HepG2 (cell line): Measurements from ENCODE around the gene TMEM238. TPM values are rescaled to one million over a fixed set of nuclear protein-coding genes. Genes with fewer than 3 reads are reported as not detected.
A peak's percentile ranks its signal among the peaks of the same experiment; 100 is the strongest.

Source experiments
- CEBPB ChIP-seq: IDR thresholded peaks from 2 replicates; pipeline ENCODE4 v1.6.1; 2011; ENCODE audit warnings: low read depth, low read length, improper control_type of control experiment, borderline replicate concordance
- DMAP1 ChIP-seq: IDR thresholded peaks from 2 replicates; pipeline ENCODE4 v1.6.1; 2016
- FLYWCH1 ChIP-seq: sonication (generic); formaldehyde crosslinking; IDR thresholded peaks from 2 replicates; pipeline ENCODE4 v1.8.1; 2023; ENCODE audit warnings: mild to moderate bottlenecking, missing genetic modification reagents
- HOXA3 ChIP-seq: sonication (generic); formaldehyde crosslinking; IDR thresholded peaks from 2 replicates; pipeline ENCODE4 v1.5.0; 2020; ENCODE audit warnings: missing genetic modification reagents
- HOXD1 ChIP-seq: sonication (generic); formaldehyde crosslinking; IDR thresholded peaks from 2 replicates; pipeline ENCODE4 v1.5.0; 2020; ENCODE audit warnings: missing genetic modification reagents
- KMT2B ChIP-seq: IDR thresholded peaks from 2 replicates; pipeline ENCODE4 v1.6.1; 2016; ENCODE audit warnings: missing genetic modification reagents, missing compliant biosample characterization
- MATR3 ChIP-seq: sonication (generic); formaldehyde crosslinking; IDR thresholded peaks from 2 replicates; pipeline ENCODE4 v1.4.0; 2020; ENCODE audit warnings: missing genetic modification reagents
- MIER2 ChIP-seq: IDR thresholded peaks from 2 replicates; pipeline ENCODE4 v1.6.1; 2016; ENCODE audit warnings: missing biosample characterization, missing genetic modification reagents
- SIN3A ChIP-seq: IDR thresholded peaks from 2 replicates; pipeline ENCODE4 v1.6.1; 2011; ENCODE audit warnings: low read depth, mild to moderate bottlenecking, control low read depth, low read length, borderline replicate concordance
- SPEN ChIP-seq: sonication (generic); formaldehyde crosslinking; IDR thresholded peaks from 2 replicates; pipeline ENCODE4 v1.5.1; 2020; ENCODE audit warnings: low read depth, mild to moderate bottlenecking, missing genetic modification reagents
- ZBTB38 ChIP-seq: sonication (generic); formaldehyde crosslinking; IDR thresholded peaks from 2 replicates; pipeline ENCODE4 v1.5.1; 2020; ENCODE audit warnings: mild to moderate bottlenecking, missing genetic modification reagents
- ZNF335 ChIP-seq: sonication (generic); formaldehyde crosslinking; IDR thresholded peaks from 2 replicates; pipeline ENCODE4 v1.4.0; 2020; ENCODE audit warnings: missing genetic modification reagents
- ZNF589 ChIP-seq: sonication (generic); formaldehyde crosslinking; conservative IDR thresholded peaks from 2 replicates; pipeline ENCODE4 v1.8.0; 2022; ENCODE audit warnings: mild to moderate bottlenecking, moderate library complexity, missing genetic modification reagents
- ZNF644 ChIP-seq: IDR thresholded peaks from 2 replicates; pipeline ENCODE4 v1.6.1; 2016; ENCODE audit warnings: low read depth
- ZNF773 ChIP-seq: sonication (generic); formaldehyde crosslinking; IDR thresholded peaks from 2 replicates; pipeline ENCODE4 v1.4.0; 2020; ENCODE audit warnings: missing genetic modification reagents, borderline replicate concordance
- ZNF850 ChIP-seq: sonication (generic); formaldehyde crosslinking; conservative IDR thresholded peaks from 2 replicates; pipeline ENCODE4 v1.9.0; 2021; ENCODE audit warnings: mild to moderate bottlenecking, missing genetic modification reagents
- ZSCAN22 ChIP-seq: sonication (generic); formaldehyde crosslinking; IDR thresholded peaks from 2 replicates; pipeline ENCODE4 v1.4.0; 2020; ENCODE audit warnings: mild to moderate bottlenecking, missing genetic modification reagents
- polyA plus RNA-seq, 8 experiments: library from polyadenylated mRNA; depleted of rRNA in 3 of 8; stranded (reverse) in 7 of 8; unstranded in 1 of 8; fragments of >200 nt; fragmentation: Illumina TruSeq in 4 of 8; extraction: Trizol in 4 of 8; gene quantifications; 2 replicates each; pipeline versions ENCODE4 v1.2.1 to v1.2.3, GENCODE V29; 2011 to 2016; ENCODE audit warnings: low read depth in 4 of 8, missing spikeins in 1 of 8, mixed read lengths in 1 of 8; ENCODE audit not compliant: insufficient read depth in 1 of 8
- total RNA-seq, 5 experiments: library from RNA; depleted of rRNA; stranded (reverse); fragments of >200 nt; fragmentation: Illumina TruSeq; extraction: Trizol; gene quantifications; 2 replicates each; pipeline ENCODE4 v1.2.3, GENCODE V29; 2016; ENCODE audit warnings: low read depth in 1 of 5
- TF ChIP-seq, protein P1 (sequence below): sonication (generic); formaldehyde crosslinking; IDR thresholded peaks from 2 replicates; pipeline ENCODE4 v1.8.1; 2023; ENCODE audit warnings: mild to moderate bottlenecking, missing genetic modification reagents
- TF ChIP-seq, protein P2 (sequence below): sonication (generic); formaldehyde crosslinking; IDR thresholded peaks from 2 replicates; pipeline ENCODE4 v1.4.0; 2020; ENCODE audit warnings: missing genetic modification reagents; ENCODE audit errors: not compliant biosample characterization
- TF ChIP-seq, protein P3 (sequence below): sonication (generic); formaldehyde crosslinking; IDR thresholded peaks from 2 replicates; pipeline ENCODE4 v1.4.0; 2020; ENCODE audit warnings: low read depth, mild to moderate bottlenecking, missing genetic modification reagents
- TF ChIP-seq, protein P4 (sequence below): IDR thresholded peaks from 2 replicates; pipeline ENCODE4 v1.6.1; 2016; ENCODE audit warnings: missing biosample characterization, missing genetic modification reagents, low read depth
- TF ChIP-seq, protein P5 (sequence below): sonication (generic); formaldehyde crosslinking; IDR thresholded peaks from 2 replicates; pipeline ENCODE4 v1.8.0; 2022; ENCODE audit warnings: missing genetic modification reagents, mild to moderate bottlenecking, moderate library complexity, borderline replicate concordance
- TF ChIP-seq, protein P6 (sequence below): sonication (generic); formaldehyde crosslinking; IDR thresholded peaks from 2 replicates; pipeline ENCODE4 v1.5.0; 2020; ENCODE audit warnings: mild to moderate bottlenecking, missing genetic modification reagents

The TMEM238 gene
- total and polyA plus RNA-seq, 2 of the 13 experiments (the other 11 are each of a cell fraction or from before 2014, with no cell fraction given), result not detected

DNA sequence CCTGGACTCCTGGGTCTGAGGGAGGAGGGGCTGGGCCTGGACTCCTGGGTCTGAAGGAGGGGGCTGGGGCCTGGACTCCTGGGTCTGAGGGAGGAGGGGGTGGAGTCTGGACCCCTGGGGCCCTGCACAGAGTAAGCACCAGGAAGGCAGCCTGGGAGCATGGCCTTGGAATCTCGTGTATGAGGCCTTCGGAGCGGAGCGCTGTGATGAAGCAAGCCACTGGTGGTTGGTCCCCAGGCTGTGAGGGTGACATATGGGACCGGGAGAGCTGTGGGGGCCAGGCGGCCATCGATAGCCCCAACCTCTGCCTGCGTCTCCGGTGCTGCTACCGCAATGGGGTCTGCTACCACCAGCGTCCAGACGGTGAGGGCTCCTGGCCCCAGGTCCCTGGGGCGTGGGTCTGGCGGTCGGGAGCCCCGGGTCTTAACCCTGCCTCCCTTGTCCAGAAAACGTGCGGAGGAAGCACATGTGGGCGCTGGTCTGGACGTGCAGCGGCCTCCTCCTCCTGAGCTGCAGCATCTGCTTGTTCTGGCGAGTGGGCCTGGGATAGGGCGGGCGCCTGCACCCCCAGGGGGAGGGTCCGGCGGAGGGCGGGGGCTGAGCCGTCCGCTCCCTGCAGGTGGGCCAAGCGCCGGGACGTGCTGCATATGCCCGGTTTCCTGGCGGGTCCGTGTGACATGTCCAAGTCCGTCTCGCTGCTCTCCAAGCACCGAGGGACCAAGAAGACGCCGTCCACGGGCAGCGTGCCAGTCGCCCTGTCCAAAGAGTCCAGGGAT, 6.5 kb downstream of the TMEM238 start (continued):
- TF ChIP-seq MATR3 (CRISPR knock-in tag) (no peak), ZNF773 (CRISPR knock-in tag) (no peak), SIN3A (no peak), ZNF644 (CRISPR knock-in tag) (0 out of 2 replicates have a peak, but pooled peaks have one; percentile 38), FLYWCH1 (CRISPR knock-in tag) (no peak), HOXD1 (CRISPR knock-in tag) (no peak), ZNF335 (CRISPR knock-in tag) (no peak), SPEN (CRISPR knock-in tag) (peak; percentile 38; the same call in 1 of the 2 replicates), MIER2 (CRISPR knock-in tag) (no peak), ZSCAN22 (CRISPR knock-in tag) (peak; percentile 98), HOXA3 (CRISPR knock-in tag) (peak; percentile 30; the same call in 1 of the 2 replicates), CEBPB (peak; percentile 74; the same call in 1 of the 2 replicates), DMAP1 (CRISPR knock-in tag) (peak; percentile 37; the same call in 1 of the 2 replicates), ZNF850 (CRISPR knock-in tag) (no peak), ZBTB38 (CRISPR knock-in tag) (no peak), KMT2B (CRISPR knock-in tag) (no peak), ZNF589 (CRISPR knock-in tag) (no peak)
- TF ChIP-seq, protein P1, sequence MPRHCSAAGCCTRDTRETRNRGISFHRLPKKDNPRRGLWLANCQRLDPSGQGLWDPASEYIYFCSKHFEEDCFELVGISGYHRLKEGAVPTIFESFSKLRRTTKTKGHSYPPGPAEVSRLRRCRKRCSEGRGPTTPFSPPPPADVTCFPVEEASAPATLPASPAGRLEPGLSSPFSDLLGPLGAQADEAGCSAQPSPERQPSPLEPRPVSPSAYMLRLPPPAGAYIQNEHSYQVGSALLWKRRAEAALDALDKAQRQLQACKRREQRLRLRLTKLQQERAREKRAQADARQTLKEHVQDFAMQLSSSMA (CRISPR knock-in tag), result peak; percentile 58; the same call in 1 of the 2 replicates
- TF ChIP-seq, protein P2, sequence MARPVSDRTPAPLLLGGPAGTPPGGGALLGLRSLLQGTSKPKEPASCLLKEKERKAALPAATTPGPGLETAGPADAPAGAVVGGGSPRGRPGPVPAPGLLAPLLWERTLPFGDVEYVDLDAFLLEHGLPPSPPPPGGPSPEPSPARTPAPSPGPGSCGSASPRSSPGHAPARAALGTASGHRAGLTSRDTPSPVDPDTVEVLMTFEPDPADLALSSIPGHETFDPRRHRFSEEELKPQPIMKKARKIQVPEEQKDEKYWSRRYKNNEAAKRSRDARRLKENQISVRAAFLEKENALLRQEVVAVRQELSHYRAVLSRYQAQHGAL (CRISPR knock-in tag), result no peak
- TF ChIP-seq, protein P3, sequence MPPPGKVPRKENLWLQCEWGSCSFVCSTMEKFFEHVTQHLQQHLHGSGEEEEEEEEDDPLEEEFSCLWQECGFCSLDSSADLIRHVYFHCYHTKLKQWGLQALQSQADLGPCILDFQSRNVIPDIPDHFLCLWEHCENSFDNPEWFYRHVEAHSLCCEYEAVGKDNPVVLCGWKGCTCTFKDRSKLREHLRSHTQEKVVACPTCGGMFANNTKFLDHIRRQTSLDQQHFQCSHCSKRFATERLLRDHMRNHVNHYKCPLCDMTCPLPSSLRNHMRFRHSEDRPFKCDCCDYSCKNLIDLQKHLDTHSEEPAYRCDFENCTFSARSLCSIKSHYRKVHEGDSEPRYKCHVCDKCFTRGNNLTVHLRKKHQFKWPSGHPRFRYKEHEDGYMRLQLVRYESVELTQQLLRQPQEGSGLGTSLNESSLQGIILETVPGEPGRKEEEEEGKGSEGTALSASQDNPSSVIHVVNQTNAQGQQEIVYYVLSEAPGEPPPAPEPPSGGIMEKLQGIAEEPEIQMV (CRISPR knock-in tag), result no peak
- TF ChIP-seq, protein P4, sequence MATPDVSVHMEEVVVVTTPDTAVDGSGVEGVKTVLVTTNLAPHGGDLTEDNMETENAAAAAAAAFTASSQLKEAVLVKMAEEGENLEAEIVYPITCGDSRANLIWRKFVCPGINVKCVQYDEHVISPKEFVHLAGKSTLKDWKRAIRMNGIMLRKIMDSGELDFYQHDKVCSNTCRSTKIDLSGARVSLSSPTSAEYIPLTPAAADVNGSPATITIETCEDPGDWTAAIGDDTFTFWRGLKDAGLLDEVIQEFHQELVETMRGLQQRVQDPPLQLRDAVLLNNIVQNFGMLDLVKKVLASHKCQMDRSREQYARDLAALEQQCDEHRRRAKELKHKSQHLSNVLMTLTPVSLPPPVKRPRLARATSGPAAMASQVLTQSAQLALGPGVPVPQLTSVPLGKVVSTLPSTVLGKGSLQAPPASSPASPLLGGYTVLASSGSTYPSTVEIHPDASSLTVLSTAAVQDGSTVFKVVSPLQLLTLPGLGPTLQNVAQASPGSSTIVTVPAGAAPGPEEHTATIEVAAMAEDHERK, result no peak
- TF ChIP-seq, protein P5, sequence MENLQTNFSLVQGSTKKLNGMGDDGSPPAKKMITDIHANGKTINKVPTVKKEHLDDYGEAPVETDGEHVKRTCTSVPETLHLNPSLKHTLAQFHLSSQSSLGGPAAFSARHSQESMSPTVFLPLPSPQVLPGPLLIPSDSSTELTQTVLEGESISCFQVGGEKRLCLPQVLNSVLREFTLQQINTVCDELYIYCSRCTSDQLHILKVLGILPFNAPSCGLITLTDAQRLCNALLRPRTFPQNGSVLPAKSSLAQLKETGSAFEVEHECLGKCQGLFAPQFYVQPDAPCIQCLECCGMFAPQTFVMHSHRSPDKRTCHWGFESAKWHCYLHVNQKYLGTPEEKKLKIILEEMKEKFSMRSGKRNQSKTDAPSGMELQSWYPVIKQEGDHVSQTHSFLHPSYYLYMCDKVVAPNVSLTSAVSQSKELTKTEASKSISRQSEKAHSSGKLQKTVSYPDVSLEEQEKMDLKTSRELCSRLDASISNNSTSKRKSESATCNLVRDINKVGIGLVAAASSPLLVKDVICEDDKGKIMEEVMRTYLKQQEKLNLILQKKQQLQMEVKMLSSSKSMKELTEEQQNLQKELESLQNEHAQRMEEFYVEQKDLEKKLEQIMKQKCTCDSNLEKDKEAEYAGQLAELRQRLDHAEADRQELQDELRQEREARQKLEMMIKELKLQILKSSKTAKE (CRISPR knock-in tag), result no peak
- TF ChIP-seq, protein P6, sequence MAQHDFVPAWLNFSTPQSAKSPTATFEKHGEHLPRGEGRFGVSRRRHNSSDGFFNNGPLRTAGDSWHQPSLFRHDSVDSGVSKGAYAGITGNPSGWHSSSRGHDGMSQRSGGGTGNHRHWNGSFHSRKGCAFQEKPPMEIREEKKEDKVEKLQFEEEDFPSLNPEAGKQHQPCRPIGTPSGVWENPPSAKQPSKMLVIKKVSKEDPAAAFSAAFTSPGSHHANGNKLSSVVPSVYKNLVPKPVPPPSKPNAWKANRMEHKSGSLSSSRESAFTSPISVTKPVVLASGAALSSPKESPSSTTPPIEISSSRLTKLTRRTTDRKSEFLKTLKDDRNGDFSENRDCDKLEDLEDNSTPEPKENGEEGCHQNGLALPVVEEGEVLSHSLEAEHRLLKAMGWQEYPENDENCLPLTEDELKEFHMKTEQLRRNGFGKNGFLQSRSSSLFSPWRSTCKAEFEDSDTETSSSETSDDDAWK (CRISPR knock-in tag), result no peak
